ENCODE data around the gene EEFSEC.

EEFSEC gene

GRCh38 chr3:128201158-128201755 is 48.0 kb downstream of the EEFSEC start:
- intact Hi-C loops (cut with DNase I) = no loop called here

DNA sequence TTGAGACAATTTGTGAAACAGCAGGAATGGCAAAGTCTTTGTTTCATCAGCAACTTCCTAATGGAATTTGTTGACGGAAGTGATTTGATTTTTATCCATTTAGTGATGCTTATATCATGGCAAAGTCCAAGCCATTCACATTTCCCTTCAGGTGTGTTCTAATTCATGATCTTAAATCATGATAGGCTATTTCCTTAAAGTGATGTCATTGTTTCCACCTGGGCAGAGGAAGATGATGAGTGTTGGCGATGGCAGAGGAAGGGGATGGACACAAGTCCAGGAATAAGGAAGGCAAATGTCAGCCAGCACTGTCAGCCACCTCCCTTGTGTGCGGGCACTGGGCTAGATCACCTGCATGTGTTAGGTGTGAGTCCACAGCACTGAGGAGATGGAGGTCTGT is 49.9 kb downstream of the EEFSEC start:
- intact Hi-C loops (cut with DNase I) = no loop called here
- DNase-seq = no peak

More at GRCh38 chr3:128201158-128201755, 48.0 kb downstream of the EEFSEC start:
- no peak for DNase-seq

GRCh38 chr3:128205558-128206145 is 52.4 kb downstream of the EEFSEC start:
- intact Hi-C loops (cut with DNase I) = no loop called here
- DNase-seq = no peak

- intact Hi-C loops (cut with DNase I) = no loop called here
Observed at GRCh38 chr3:128207951-128208350, 54.7 kb downstream of the EEFSEC start.

GRCh38 chr3:128210711-128211110 is 57.4 kb downstream of the EEFSEC start:
- intact Hi-C loops (cut with DNase I) = no loop called here
- no peak for DNase-seq

More at GRCh38 chr3:128207951-128208350, 54.7 kb downstream of the EEFSEC start:
- DNase-seq = no peak

DNA sequence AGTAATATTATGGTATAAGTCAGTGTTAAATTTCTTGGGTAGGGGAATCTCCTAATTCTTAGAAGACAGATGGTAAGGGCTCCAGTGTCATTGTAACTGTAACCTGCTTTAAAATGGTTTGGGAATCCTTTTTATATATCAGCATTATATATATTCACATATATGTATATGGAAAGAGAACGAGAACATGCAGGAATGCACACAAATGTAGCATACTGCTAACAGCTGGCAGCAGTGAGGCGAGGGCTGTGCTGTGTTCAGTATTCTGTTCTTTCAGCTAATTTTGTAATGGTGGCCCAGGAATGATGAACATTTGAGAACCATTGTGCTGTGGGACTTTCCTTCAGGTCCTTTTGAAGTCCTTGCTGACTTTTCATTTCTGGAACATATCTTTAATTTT is 60.8 kb downstream of the EEFSEC start:
- intact Hi-C loops (cut with DNase I) = no loop called here
- DNase-seq = no peak

DNA sequence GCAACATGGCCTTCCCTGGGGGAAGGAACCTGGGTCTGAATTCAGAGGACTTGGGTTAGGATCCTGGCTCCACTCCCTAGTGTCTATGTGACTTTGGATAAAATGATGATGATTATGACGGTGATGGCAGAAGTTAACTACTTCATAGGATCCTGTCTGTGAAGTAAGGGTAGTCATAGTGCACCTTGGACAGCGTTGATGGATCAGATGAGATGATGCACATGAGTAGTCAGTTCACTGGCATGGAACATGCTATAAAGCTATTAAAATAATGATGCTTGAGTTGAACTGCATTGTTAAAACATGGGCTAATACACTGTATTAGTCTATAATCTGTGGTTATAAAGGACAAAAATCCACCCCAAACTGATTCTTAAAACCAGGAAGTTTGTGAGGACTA is 62.0 kb downstream of the EEFSEC start:
- intact Hi-C loops (cut with DNase I) = no loop called here

GRCh38 chr3:128215800-128216495 is 62.7 kb downstream of the EEFSEC start:
- no peak for DNase-seq
- intact Hi-C loops (cut with DNase I) = no loop called here

More for the DNA sequence above, 62.0 kb downstream of the EEFSEC start:
- DNase-seq = no peak

GRCh38 chr3:128217702-128218547 is 64.6 kb downstream of the EEFSEC start:
- DNase-seq = no peak
- intact Hi-C loops (cut with DNase I) = no loop called here

DNA sequence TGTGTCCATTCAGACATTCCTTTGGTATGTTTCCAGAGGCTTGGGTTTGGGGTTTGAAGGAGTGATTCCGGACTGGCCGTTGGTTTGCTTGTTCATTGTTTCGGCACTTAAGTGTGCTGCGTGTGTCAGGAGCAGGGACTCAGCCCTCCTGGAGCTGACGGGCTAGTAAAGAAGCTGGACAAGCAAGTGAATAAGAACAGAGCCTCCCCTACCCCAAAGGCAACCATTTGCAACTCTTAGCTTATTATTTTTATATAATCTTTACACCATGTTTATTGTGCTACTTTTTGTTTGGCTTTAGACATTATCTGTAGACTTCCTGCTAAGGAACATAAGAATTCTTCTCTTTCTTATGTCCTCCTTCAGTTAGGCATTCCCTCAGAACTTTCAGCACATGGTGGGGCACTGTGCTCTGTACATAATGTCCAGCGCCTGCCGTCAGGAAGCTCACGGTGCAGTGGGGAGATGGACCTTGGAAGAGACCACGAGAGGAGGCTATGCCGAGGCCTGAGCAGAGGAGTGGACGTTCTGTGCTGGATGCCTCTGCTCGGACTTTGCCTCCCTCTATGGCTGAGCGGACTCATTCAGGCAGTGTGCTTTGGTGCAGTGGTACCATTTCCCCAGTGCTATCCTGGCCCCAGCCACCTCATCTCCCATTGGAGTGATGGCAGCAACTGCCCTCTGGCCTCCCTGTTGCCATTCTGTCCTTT is 65.4 kb downstream of the EEFSEC start:
- intact Hi-C loops (cut with DNase I) = no loop called here
- no peak for DNase-seq

- intact Hi-C loops (cut with DNase I) = no loop called here
- no peak for DNase-seq
Observed at GRCh38 chr3:128221328-128221727, 68.0 kb downstream of the EEFSEC start.

- no peak for DNase-seq
- intact Hi-C loops (cut with DNase I) = no loop called here
Observed at GRCh38 chr3:128222796-128223385, 69.6 kb downstream of the EEFSEC start.

- intact Hi-C loops (cut with DNase I) = no loop called here
- DNase-seq = peak in 1 of 42 donors; percentile 25
Observed at GRCh38 chr3:128226186-128226725, 73.0 kb downstream of the EEFSEC start.

DNA sequence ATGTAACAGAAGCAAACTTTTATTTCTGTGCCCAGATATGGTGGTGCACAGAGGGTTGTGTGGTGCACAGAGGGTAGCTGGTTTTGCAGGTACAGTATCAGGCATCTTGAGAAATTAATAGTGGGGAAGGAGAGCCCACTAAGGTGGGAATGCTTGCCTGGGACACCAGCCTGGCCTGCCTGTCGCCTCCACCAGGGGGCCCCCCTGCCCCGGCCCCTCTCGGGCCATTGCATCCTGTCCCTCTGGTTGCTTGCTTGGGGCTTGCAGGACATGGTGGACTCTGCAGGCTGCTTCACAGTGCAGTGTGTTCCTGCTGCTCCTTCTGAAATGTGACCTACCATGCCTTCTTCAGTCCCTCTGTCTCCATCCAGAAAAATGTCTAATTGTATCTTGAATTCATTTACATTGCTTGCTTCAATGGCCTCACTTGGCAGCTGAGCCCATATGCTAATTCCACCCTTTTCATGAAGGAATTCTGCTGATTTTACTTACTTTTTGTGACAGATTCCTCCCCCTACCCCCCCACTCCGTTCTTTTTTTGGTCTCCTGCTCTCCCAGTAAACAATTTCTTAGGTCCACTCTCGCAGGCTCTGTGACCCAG is 73.6 kb downstream of the EEFSEC start:
- DNase-seq = peak in 33 of 42 donors; percentile 13 to 78 (median 37)
- intact Hi-C loops (cut with DNase I) = no loop called here

- intact Hi-C loops (cut with DNase I) = no loop called here
- no peak for DNase-seq
Observed at GRCh38 chr3:128227507-128227906, 74.2 kb downstream of the EEFSEC start.

GRCh38 chr3:128228366-128228910 is 75.2 kb downstream of the EEFSEC start:
- DNase-seq = no peak

DNA sequence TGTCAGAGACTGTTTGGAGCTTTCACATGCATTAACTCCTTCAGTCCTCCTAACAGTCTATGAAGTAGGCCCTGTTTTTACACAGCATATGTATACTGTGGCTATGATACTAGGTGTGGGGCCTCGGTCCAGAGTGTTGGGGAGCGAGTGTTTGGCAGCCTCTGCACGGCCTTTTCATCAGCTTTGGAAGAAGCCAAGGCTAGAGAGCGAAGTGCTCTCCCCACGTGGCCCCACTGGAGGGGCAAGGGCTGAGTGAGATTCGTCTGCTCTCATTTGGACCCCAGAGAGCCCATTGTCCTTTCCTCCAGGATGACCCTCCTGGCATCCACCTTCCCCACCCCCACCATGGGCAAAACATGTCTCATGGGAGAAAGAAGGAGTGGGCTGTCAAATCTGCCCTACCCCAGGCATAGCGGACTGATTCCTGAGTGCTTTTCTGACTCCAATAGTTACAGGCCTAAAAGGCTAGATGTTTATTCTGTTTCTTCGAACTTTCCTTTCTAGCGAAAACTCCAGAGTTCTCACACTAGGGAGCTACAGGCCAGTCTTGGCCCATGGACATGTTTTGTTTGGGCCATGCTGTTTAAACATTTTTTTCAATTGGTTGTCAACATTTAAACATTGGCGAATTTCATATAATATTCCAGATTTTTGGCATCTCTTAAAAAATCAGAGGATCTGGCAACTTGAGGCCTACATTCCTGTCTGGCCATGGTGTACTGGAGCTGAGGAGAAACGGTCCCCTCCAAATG is 76.0 kb downstream of the EEFSEC start:
- intact Hi-C loops (cut with DNase I) = no loop called here
- DNase-seq = no peak

More at GRCh38 chr3:128228366-128228910, 75.2 kb downstream of the EEFSEC start:
- intact Hi-C loops (cut with DNase I) = no loop called here

All from head of caudate nucleus (tissue), 42 donors.